GM23338 (cell line): ENCODE results near the gene MARCHF9. TPM values are rescaled to one million over a fixed set of nuclear protein-coding genes. Genes with fewer than 3 reads are reported as not detected.

ENCODE experiments used
- ATAC-seq: fragments of 200-7000 bp; cut with Tn5 transposase; 3 replicates; pipeline ENCODE4 v1.9.1; 2020
- DNase-seq: peaks from one replicate; pipeline ENCODE4 v3.0.0-alpha.2; 2015; ENCODE audit warnings: low spot score
- H2AFZ ChIP-seq: fragments of 200-600 bp; sonication (generic); 2 replicates; pipeline ENCODE4 v1.8.0; 2016; ENCODE audit warnings: antibody characterized with exemption, mild to moderate bottlenecking, moderate library complexity
- H3F3A ChIP-seq: fragments of 200-600 bp; sonication (generic); replicated peaks from 2 replicates; pipeline ENCODE4 v1.8.0; 2017; ENCODE audit warnings: antibody characterized with exemption, mixed run types, low read depth
- H3K27ac ChIP-seq: fragments of 200-600 bp; sonication (generic); 2 replicates; pipeline ENCODE4 v1.6.1; 2016; ENCODE audit warnings: low read depth
- H3K27me3 ChIP-seq: fragments of 200-600 bp; sonication (generic); 2 replicates; pipeline ENCODE4 v1.8.0; 2016; ENCODE audit warnings: mild to moderate bottlenecking, mixed run types, moderate library complexity; ENCODE audit not compliant: insufficient read depth
- H3K36me3 ChIP-seq: fragments of 200-600 bp; sonication (generic); 2 replicates; pipeline ENCODE4 v1.8.0; 2016; ENCODE audit warnings: mild to moderate bottlenecking; ENCODE audit not compliant: insufficient read depth
- H3K4me1 ChIP-seq: fragments of 200-600 bp; sonication (generic); 2 replicates; pipeline ENCODE4 v1.8.0; 2016; ENCODE audit warnings: mild to moderate bottlenecking, moderate library complexity; ENCODE audit not compliant: insufficient read depth
- H3K4me2 ChIP-seq: fragments of 200-600 bp; sonication (generic); 2 replicates; pipeline ENCODE4 v1.7.1; 2017; ENCODE audit warnings: mixed run types
- H3K4me3 ChIP-seq: fragments of 200-600 bp; sonication (generic); 2 replicates; pipeline ENCODE4 v1.6.1; 2016; ENCODE audit warnings: mixed run types
- H3K79me2 ChIP-seq: fragments of 200-600 bp; sonication (generic); replicated peaks from 2 replicates; pipeline ENCODE4 v1.8.0; 2017; ENCODE audit warnings: mild to moderate bottlenecking; ENCODE audit not compliant: insufficient read depth
- H3K9me2 ChIP-seq: fragments of 200-600 bp; sonication (generic); 2 replicates; pipeline ENCODE4 v1.8.0; 2017; ENCODE audit not compliant: insufficient read depth
- H4K20me1 ChIP-seq: fragments of 200-600 bp; sonication (generic); replicated peaks from 2 replicates; pipeline ENCODE4 v1.8.0; 2017; ENCODE audit warnings: mild to moderate bottlenecking; ENCODE audit not compliant: insufficient read depth
- H3K27ac Mint-ChIP-seq: 2 replicates; pipeline ENCODE4 v1.8.0; 2020; ENCODE audit warnings: inconsistent platforms, mild to moderate bottlenecking, moderate library complexity, mixed read lengths
- H3K27me3 Mint-ChIP-seq: 3 replicates; pipeline ENCODE4 v1.8.0; 2022; ENCODE audit warnings: low read depth, mild to moderate bottlenecking, moderate library complexity, mixed read lengths, inconsistent platforms; ENCODE audit not compliant: insufficient read depth, poor library complexity
- H3K36me3 Mint-ChIP-seq: 3 replicates; pipeline ENCODE4 v1.8.0; 2021; ENCODE audit warnings: low read depth, mild to moderate bottlenecking, inconsistent platforms, moderate library complexity, mixed read lengths
- H3K4me1 Mint-ChIP-seq: 3 replicates; pipeline ENCODE4 v1.8.0; 2020; ENCODE audit warnings: mild to moderate bottlenecking, inconsistent platforms, mixed read lengths
- H3K4me3 Mint-ChIP-seq: 3 replicates; pipeline ENCODE4 v1.8.0; 2021; ENCODE audit warnings: moderate library complexity, mild to moderate bottlenecking, inconsistent platforms, mixed read lengths
- H3K9me3 Mint-ChIP-seq: 3 replicates; pipeline ENCODE4 v1.8.0; 2020; ENCODE audit warnings: moderate library complexity, mild to moderate bottlenecking, inconsistent platforms, mixed read lengths
- CREB1 ChIP-seq: fragments of 250-450 bp; sonication (Bioruptor Pico); IDR thresholded peaks from 2 replicates; pipeline ENCODE4 v1.5.0; 2020; ENCODE audit warnings: low read depth, mild to moderate bottlenecking, moderate library complexity
- CTCF ChIP-seq, 2 experiments: fragments of 200-600 bp in 1 of 2; sonication (generic) in 1 of 2; conservative IDR thresholded peaks; 2 replicates each; pipeline versions ENCODE4 v1.5.1 to v1.6.1; 2016 to 2017; ENCODE audit warnings: antibody characterized with exemption in 2 of 2, low read depth in 2 of 2, mild to moderate bottlenecking in 2 of 2, moderate library complexity in 1 of 2
- EZH2 ChIP-seq: fragments of 200-600 bp; sonication (generic); IDR thresholded peaks from one replicate; pipeline ENCODE4 v1.8.0; 2017; ENCODE audit warnings: antibody characterized with exemption, mild to moderate bottlenecking, low read depth; ENCODE audit not compliant: unreplicated experiment
- EZH2phosphoT487 ChIP-seq: fragments of 200-600 bp; sonication (generic); IDR thresholded peaks from one replicate; pipeline ENCODE4 v1.8.1; 2018; ENCODE audit warnings: antibody characterized with exemption; ENCODE audit not compliant: unreplicated experiment
- JUNB ChIP-seq: IDR thresholded peaks from one replicate; pipeline ENCODE4 v1.6.1; 2016; ENCODE audit warnings: antibody characterized with exemption; ENCODE audit not compliant: unreplicated experiment
- NANOG ChIP-seq: IDR thresholded peaks from 2 replicates; pipeline ENCODE4 v1.6.1; 2016; ENCODE audit warnings: antibody characterized with exemption, borderline replicate concordance
- POLR2AphosphoS5 ChIP-seq: IDR thresholded peaks from 2 replicates; pipeline ENCODE4 v1.6.1; 2016; ENCODE audit warnings: antibody characterized with exemption, low read depth
- STAT1 ChIP-seq: IDR thresholded peaks from one replicate; pipeline ENCODE4 v1.6.1; 2016; ENCODE audit warnings: antibody characterized with exemption; ENCODE audit not compliant: unreplicated experiment
- ZNF114 ChIP-seq: fragments of 250-450 bp; sonication (Bioruptor Pico); IDR thresholded peaks from 2 replicates; pipeline ENCODE4 v1.5.0; 2020; ENCODE audit warnings: mild to moderate bottlenecking, moderate library complexity
- ZNF331 ChIP-seq: fragments of 250-450 bp; sonication (Bioruptor Pico); IDR thresholded peaks from 2 replicates; pipeline ENCODE4 v1.5.0; 2020; ENCODE audit warnings: low read depth, mild to moderate bottlenecking, moderate library complexity
- ZNF462 ChIP-seq: fragments of 250-450 bp; sonication (Bioruptor Pico); IDR thresholded peaks from 2 replicates; pipeline ENCODE4 v1.5.0; 2020; ENCODE audit warnings: mild to moderate bottlenecking, moderate library complexity
- polyA plus RNA-seq: library from polyadenylated mRNA; unstranded; fragments of >200 nt; fragmentation: Nextera tagmentation; extraction: Ambion mirVana; gene quantifications from 2 replicates; pipeline ENCODE4 v1.2.1, GENCODE V29; 2016
- total RNA-seq: library from RNA; depleted of rRNA; stranded (reverse); fragments of >200 nt; shearing (Covaris generic); gene quantifications from 2 replicates; pipeline ENCODE4 v1.2.3, GENCODE V29; 2014

The MARCHF9 gene
- total and polyA plus RNA-seq, 2 experiments from 2014 or later: 2.9 to 3.3 TPM

GRCh38 chr12:57741844-57742738 is 12.8 kb upstream of the MARCHF9 start:
- no peak overlapping the region for H3K27ac ChIP-seq
- peaks cover 18% of the 10 kb centered on the region for H3F3A ChIP-seq
- peaks cover 7% of the 10 kb centered on the region for H3K4me1 ChIP-seq
- H4K20me1 ChIP-seq: no peaks in the 10 kb centered on the region; the same call in 1 of the 2 replicates
- H3K4me3 Mint-ChIP-seq: peak overlapping the region; percentile 50
- H3K9me2 ChIP-seq: no peaks in the 10 kb centered on the region
- peaks cover 7% of the 10 kb centered on the region for H3K36me3 ChIP-seq
- DNase-seq (peak; percentile 65), ATAC-seq (peak; percentile 7; the same call in 2 of the 3 replicates)
- H3K4me3 ChIP-seq: no peak overlapping the region
- no peak overlapping the region for H3K27ac Mint-ChIP-seq
- no peaks in the 10 kb centered on the region for H3K79me2 ChIP-seq
- H3K4me1 Mint-ChIP-seq: peaks cover 21% of the 10 kb centered on the region
- no peak overlapping the region for H2AFZ ChIP-seq
- no peaks in the 10 kb centered on the region; the same call in 1 of the 3 replicates for H3K9me3 Mint-ChIP-seq
- peaks cover 69% of the 10 kb centered on the region for H3K27me3 ChIP-seq
- TF ChIP-seq CREB1 (CRISPR knock-in tag) (peak; percentile 9; the same call in 1 of the 2 replicates), CTCF (conservative IDR thresholded peaks at IDR 0.05; ENCODE audit: low read depth in 2 of 2) (peak; percentile 34 to 67; a peak in 3 of 4 replicates), NANOG (no peak), ZNF331 (CRISPR knock-in tag) (no peak), JUNB (no peak), EZH2 (no peak), STAT1 (no peak)
- peaks cover 14% of the 10 kb centered on the region for H3K36me3 Mint-ChIP-seq
- H3K27me3 Mint-ChIP-seq: peaks cover 59% of the 10 kb centered on the region
- no peak overlapping the region for H3K4me2 ChIP-seq

GRCh38 chr12:57743769-57744168 is 11.1 kb upstream of the MARCHF9 start:
- Histone ChIP-seq H3K9me2 (no peaks in the 10 kb centered on the region), H3F3A (peaks cover 30% of the 10 kb centered on the region), H3K4me3 (no peak overlapping the region), H3K4me2 (no peak overlapping the region), H3K27ac (peak overlapping the region; percentile 91; the same call in 1 of the 2 replicates), H3K4me1 (peaks cover 7% of the 10 kb centered on the region; the same call in 1 of the 2 replicates), H3K36me3 (peaks cover 19% of the 10 kb centered on the region), H3K79me2 (no peaks in the 10 kb centered on the region), H2AFZ (no peak overlapping the region), H3K27me3 (peaks cover 52% of the 10 kb centered on the region), H4K20me1 (no peaks in the 10 kb centered on the region; the same call in 1 of the 2 replicates)
- Mint-ChIP-seq H3K27ac (peak overlapping the region; percentile 99), H3K36me3 (peaks cover 30% of the 10 kb centered on the region), H3K27me3 (peaks cover 50% of the 10 kb centered on the region), H3K9me3 (no peaks in the 10 kb centered on the region; the same call in 1 of the 3 replicates), H3K4me3 (peak overlapping the region; percentile 93), H3K4me1 (peaks cover 21% of the 10 kb centered on the region)
- TF ChIP-seq CREB1 (CRISPR knock-in tag) (no peak), ZNF114 (CRISPR knock-in tag) (no peak), EZH2phosphoT487 (no peak), ZNF462 (CRISPR knock-in tag) (no peak), POLR2AphosphoS5 (no peak)
- ATAC-seq: no peak
- DNase-seq: no peak
